NCI-H748 (cell line): Measurements from ENCODE around the gene TMEM259.
"Not testable (repeated sequence)": the region's sequence is repeated elsewhere in the genome, so short reads cannot be mapped to it uniquely, and the experiment has no call there.

ENCODE experiments used
- DNase-seq: peaks from one replicate; lab custom pipeline; 2025; ENCODE audit not compliant: unreplicated experiment; lab: John Stamatoyannopoulos, UW

TMEM259 gene

DNA sequence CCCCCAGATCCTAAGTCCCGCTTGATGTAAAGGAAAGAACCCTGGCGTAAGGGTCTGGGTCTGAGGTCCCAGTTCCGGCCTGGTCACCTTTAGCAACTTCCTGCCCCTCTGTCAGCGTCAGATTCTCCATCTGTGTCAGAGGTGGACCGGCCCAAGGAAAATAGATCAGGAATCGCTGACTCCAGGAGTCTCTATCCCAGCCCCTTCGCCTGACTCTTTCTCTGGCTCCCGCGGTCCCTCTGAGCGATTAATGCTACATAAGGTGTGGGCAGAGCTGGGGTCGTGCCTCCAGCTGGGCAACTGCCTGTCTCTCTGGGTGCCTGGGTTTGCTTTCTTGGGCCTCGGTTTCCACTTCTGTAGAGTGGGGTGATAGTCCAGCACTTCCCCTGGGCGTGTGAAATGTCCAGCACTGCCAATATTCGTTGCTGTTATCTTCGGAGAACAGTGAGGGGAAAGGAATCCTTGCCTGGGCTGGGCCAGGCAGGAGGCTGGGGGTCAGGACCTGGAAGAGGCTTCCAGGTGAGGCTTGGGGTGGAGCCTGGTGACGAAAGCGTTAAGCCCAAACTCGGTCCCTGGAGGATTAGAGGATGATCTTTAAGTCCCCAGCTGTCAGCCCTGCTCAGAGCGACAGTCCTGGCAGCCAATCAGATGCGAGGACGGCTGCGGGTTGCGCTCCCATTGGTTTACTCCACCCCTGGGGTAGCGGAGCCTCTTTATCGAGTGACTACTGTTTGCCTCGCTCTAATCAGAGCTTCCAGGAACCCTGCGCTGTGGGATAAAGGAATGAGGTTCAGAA lies 19.8 kb upstream of the TMEM259 start:
- peak; percentile 89 for DNase-seq

DNA sequence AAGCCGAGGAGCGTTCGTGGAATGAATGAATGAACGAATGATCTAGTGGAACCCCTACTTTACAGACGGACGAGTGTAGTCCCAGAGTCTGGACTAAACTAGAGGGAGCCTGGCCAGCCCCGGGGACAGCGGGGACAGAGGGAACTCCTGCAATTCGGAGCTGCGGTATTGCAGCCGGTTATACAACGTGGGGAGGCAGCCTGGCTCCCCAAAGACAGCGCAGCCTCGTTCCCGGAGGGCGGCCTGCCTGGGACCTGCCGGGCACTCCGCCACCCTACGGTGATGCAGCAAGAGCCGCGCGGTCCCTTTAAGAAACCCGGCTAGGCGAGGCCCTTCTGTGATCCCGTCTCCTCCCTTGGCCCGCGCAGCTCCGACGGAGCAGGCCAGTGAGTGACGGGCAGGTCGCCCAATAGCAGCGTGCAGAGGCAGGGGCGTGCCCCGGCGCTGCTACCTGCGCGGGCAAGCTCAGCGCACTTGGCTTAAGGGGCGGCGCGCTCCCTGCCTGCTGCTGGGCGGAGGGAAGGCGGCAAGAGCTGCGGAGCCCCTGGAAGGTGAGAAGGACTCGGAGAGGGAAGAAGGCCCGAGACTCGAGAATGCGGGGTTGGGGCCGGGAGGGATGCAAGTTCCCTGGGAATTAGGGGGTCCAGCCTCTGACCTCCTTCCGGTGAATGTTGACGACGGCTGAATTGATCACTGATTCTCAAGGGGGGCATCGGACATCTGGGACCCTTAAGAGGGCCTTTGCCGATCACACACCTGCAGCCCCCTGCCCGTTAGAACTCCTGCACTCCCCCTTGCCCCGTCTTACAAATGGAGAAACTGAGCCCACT lies 18.9 kb upstream of the TMEM259 start, which contains the start of gene ABCA7:
TSS of gene ABCA7 (plus strand) at position 462 of the 830 bp plus-strand sequence. CDS start 1,255 bp downstream, outside the sequence.
- peak; percentile 96 for DNase-seq

DNA sequence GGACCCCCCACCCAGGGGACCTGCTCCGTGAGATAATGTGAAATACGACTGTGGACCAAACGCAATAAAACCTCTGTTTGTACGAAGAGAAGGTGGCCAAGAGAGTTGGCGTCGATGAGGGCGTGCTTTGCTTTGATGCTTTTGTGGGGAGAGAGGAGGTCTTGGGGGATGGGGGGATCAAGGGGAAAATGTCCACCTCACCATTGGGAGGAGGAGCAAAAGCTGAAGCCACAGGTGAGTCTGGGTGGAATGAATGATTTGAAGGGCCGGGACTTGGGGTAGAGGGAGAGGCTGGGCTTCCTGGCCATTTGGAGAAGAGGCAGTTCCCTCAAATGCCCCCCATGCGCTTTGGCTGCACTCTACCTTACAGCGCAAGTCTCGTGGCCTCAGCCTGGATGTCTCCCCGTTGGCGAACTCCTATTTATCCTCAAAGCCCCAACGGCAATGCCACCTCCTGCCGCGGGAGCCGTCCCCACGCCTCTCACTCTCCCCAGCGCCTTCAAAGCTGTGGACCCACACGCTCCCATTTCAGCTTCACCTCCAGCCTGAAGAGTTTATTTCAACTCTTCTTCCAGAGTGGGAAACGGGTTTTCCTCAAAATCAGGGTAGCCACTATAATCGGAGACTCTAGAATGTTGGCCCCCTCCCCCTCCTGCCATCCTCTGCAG lies 18.2 kb upstream of the TMEM259 start:
- DNase-seq: no peak

DNA sequence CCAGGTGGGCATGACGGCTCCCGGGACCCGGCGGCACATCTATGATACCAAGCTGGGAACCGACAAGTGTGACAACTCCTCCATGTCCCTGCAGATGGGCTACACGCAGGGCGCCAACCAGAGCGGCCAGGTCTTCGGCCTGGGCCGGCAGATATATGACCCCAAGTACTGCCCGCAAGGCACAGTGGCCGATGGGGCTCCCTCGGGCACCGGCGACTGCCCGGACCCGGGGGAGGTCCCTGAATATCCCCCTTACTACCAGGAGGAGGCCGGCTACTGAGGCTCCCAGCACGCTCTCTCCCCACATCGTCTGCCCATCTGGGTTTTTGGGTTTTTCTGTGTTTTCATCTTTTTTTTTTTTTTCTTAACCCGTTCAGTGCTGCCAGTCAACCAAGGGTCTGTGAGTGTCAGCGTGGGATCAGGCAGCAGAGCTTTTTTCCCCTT lies 16.7 kb upstream of the TMEM259 start:
- DNase-seq: no peak

DNA sequence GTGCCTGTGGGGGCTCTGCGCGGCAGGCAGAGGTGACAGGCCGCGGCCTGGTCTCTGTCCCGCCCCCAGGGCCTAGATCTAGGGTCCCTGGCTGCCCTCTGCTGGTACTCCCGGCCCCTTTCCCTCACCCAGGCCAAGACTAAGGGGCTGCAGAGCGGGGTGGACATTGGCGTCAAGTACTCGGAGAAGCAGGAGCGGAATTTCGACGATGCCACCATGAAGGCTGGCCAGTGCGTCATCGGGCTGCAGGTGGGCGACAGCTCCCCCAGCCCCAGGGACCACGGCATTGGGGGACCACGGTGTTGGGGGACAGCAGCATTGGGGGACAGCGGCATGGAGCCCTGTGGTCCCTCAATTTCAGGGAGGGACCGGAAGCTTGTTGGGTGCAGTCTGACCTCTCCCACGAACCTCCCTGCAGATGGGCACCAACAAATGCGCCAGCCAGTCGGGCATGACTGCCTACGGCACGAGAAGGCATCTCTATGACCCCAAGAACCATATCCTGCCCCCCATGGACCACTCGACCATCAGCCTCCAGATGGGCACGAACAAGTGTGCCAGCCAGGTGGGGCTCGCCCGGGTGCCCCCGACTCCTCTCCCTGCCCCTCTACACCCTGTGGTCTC lies 15.2 kb upstream of the TMEM259 start:
- DNase-seq: no peak

DNA sequence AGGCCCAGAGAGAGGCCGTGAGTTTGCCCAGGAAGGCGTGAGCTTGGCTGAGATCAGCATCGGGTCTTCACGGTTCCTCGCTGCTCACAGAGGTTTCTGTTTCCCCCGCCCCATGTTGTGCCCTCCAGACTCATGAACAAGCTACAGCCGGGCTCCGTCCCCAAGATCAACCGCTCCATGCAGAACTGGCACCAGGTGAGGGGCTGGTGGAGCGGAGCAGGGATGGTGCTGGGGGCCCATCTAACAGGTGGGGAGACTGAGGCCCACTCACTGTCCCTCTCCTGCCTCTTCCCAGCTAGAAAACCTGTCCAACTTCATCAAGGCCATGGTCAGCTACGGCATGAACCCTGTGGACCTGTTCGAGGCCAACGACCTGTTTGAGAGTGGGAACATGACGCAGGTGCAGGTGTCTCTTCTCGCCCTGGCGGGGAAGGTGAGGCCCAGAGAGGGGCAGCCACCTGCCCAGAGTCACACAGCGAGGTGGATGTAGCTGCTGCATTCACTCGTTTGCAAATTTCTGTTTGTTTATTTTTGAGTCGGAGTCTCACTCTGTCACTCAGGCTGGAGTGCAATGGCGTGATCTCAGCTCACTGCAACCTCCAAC lies 11.4 kb upstream of the TMEM259 start:
- no peak for DNase-seq

DNA sequence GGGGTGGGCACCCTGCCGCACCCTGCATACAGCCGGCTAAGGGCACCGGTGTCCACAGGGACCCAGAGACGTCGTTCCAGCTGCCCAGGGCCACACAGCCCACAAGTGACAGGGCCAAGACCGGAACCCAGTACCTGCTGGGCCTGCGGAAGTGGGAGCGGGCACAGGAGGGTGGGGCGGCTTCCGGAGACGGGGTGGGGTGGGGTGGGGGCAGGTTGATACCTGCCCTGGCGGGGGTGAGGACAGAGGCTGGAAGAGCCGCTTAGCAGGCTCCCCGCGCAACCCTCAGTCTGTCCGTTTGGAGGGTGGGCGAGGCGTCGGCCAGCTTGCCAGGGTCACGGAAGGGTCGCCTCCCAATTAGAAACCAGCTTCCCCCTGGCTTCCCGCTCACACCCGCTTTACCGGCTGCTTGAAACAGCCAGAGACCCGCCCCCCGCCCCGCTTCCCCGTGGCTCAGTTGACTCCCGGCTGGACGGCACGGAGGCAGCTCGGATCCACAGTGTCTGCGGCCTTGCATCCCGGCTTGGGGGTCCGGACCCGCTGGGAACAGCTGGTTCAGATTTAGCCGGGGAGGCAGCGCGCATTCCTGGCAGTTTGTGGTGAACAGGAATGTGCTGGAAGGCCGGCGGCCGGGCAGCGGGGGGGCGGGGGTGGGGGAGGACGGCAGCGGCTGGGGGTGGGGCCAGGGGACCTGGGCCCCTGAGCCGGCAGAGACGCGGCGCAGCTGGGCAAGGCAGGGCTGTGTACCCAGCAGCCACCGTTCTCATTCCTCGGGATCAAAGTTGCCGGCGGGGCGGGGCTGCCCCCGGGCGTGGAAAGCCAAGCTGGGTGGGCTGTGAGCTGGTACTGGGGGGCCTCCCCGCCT lies 7.4 kb upstream of the TMEM259 start:
- peak; percentile 65 for DNase-seq

DNA sequence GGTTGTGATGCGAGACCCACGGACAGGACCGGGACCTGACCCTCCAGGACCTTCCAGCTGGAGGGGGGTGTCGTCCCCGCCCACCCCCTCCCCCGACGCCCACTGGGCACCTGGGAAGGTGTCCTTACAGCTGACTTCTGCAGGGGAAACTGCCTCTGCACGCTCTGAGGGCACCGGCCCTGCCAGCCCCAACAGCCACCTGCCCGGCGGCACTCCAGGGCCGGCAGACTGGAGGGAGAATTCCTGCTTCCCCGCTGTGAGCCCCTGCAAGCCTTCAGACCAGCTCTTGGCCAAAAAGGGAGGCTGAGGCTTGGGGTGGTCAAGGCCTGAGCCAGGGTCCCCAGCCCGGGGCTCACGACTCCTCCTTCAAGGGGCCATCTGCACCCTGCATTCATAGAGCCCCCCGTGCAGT lies 6.7 kb upstream of the TMEM259 start:
- peak; percentile 27 for DNase-seq

DNA sequence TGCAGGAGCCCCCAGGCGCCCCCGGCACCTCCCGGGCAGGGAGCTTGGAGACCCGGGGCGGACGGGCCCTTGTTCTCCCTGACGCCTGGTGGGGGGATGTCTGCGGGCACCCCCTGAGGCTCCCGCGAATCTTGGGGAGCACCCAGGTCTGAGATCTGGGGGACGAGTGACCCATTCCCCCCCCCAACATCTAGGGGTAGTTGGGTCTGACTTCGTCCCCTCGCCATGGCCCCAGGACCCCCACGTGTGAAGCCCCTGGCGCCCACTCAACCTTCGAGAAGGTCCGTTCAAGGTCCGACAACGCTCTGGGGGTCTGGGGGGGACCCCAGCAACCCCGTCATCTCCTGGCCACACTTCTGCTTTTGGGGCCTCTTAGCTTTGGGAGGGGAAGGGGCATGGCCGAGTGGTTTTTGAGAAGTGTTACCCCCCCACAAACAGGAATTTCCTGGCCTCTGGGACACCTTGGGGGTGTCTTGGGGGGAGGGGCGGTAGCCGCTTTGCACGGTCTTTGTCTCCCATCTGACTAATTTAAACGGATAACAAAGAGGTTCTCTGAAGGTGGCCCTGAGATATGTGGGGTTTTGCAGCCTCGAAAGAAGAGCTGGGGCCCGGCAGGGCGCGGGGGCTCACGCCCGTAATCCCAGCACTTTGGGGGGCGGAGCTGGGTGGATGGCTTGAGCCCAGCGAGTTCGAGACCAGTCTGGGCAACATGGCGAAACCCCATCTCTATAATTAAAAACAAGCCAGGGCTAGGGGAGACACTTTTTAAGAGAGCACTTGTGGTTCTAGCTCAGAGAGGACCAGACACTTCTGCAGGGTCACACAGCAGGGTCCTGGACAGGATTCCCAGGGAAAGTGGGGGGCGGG lies 6.1 kb upstream of the TMEM259 start:
- peak; percentile 16 for DNase-seq

DNA sequence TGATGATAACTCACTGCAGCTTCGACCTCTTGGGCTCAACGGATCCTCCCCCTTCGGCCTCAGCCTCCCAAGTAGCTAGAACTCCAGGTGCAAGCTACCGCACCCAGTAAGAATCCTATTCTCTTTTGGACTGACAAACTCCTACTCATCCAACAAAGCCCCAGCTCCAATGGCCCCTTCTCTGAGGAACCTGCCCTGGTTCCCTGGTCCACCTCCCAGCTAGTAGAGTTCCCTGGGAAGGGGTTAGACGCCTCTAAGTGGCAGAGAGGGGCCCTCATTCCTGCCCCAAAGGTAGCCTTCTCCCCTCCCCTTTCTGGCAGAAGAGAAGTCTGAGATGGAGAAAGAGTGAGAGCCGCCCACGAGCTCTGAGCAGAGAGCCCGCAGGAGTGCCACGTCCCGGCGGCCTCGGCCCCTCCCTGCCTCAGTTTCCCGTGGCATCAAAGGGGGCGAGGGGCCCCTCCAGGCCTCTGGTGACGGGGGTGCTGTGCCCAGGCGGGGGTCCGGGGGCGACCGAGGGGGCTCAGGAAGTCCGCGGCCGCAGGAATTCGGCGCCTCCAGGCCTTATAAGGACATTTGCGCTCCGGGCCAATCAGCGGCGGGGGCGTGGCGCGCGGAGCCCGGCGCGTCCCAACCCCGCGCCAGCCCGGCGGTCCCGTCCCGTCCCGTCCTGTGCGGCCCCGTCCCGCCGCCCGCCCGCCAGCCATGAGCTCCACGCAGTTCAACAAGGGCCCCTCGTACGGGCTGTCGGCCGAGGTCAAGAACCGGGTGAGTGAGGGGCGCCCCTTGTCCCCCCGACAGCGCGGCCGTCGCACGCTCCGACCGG lies 5.2 kb upstream of the TMEM259 start, which contains the start of gene CNN2:
TSS of gene CNN2 (plus strand) at position 649 of the 823 bp plus-strand sequence. CDS start at position 703, 54 bp downstream.
- peak; percentile 51 for DNase-seq

DNA sequence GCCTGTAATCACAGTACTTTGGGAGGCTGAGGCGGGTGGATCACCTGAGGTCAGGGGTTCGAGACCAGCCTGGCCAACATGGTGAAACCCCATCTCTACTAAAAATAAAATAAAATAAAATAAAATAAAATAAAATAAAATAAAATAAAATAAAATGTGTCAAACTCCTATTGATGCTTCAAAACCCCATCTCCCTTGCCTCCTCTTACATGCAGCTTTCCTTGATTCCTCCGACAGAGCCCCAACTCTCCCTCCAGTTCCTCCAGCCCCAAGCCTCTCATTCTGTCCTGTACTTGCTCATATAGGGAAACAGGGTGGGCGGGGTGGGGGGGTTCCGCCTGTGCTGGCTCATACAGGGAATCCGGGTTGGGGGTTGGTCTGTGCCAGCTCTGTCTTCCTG lies 4.2 kb upstream of the TMEM259 start:
- not testable (repeated sequence) for DNase-seq

DNA sequence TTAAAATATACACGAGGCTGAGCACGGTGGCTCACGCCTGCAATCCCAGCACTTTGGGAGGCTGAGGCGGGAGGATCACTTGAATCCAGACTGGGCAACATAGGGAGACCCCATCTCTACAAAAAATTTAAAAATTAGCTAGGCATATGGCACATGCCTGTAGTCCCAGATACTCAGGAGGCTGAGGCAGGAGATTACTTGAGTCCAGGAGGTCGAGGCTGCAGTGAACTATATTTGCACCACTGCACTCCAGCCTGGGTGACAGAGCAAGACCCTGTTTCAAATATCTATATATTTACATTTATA lies 2.9 kb upstream of the TMEM259 start:
- not testable (repeated sequence) for DNase-seq

DNA sequence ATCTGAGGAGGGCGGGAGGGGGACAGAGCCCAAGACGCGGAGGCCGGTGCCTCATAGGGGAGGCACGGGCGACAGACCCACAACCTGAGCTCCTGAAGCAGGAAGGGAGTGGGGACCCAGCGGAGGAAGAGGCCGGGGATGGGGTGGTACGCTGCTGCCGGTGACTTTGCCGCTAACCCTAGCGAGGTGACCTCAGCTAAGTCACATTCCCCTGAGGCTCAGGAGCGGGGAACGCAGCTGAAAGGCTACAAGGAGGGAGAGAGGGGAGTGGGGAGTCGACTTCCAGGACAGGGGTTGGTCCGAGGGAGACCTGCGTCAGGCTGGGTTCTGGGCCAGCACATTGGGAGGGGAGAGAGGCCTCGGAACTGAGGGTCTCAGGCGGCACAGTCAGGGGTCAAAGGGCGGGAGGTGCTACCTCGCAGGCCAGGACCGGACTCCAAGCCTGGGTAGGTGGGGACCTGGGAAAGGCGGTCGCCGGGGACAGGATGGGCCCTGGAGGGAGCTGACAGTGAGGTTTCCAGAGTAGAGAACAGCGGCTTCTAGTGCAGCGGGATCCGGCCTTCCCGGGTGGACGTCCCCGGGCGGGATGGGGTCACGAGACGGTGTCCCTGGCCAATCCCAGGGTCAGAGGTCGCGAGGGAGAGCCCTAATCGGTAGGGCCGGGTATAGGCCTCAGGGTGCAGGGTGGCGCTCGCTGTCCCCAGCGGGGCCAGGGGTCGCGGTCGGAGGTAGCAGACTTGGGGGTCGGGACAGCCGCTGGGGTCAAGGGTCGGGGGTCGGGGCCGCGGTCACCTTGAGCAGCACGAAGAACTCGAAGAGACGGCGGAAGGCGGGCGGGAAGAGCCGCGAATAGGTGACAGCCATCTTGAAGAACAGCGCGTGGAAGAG lies 699 bp downstream of the TMEM259 start:
- peak; percentile 33 for DNase-seq

DNA sequence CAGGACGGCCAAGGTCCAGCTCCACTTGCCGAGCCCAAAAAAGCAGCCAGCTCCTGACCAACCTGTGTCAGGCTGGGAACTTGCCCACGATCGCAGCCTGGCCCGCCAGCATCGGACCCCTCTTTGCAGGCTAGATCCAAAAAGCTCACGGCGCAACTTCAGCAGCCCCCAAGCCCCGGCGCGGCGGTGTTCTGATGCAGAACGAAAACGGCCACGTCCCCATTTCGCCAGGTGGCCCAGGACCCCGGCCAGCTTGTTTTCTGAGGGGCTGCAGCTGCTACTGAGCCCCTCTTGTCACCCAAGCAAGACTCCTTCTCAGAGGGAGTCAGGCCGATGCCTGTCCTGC lies 1.3 kb downstream of the TMEM259 start:
- no peak for DNase-seq

DNA sequence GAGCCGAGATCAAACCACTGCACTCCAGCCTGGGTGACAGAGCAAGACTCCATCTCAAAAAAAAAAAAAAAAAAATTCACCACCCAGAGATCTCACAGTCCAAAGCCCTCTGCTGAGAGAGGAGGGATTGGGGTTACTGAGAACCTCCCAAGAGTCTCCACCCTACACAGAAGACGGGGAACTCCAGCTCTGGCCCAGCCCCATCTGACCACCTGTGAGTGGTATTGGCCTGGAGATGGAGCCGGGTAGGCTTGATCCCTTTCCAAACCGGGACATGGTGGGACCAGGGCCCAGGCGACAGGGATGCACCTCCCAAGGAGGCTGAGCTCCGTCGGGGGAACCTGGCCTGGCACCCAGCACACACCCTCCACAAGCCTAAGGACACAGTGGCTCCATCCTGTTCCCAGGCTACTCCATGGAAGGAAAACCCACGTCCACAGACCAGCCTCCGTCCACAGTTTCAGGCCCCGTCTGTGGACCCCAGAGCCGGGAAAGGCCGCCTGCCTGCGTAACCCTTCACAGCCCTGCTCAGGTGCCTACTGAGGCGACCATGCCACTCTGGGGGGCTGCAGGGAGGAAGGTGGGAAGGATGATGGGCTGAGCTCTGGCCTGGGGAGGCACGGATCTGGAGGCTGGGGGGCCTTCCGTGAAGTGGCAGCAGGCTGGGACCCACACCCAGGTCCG lies 1.8 kb downstream of the TMEM259 start:
- DNase-seq: no peak

DNA sequence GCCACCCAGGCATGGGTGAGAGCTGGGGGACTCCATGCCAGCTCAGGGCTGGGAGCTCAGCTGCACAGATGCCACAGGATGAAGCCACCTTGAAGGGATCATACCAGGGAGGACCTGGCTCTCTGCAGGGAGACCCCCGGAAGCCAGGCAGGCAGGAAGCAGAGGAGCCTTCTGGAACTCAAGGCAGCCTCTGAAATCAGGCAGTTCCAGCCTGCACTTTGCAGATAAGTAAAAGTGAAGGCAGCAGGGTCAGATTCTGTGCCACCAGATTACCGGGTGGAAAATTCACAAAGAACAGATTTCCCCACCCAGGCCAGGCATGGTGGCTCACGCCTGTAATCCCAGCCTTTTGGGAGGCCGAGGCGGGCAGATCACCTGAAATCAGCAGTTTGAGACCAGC lies 2.5 kb downstream of the TMEM259 start:
- no peak for DNase-seq
